Ramos (cell line): ENCODE data around the gene CDH4.

ENCODE experiments used
- in situ Hi-C: fragments of 300-500 bp; cut with MboI; formaldehyde crosslinking; loops from one replicate; pipeline ENCODE4 v1.14.3; 2022; ENCODE audit warnings: low sequenced_read_pairs; ENCODE audit not compliant: unreplicated experiment

Gene CDH4

DNA sequence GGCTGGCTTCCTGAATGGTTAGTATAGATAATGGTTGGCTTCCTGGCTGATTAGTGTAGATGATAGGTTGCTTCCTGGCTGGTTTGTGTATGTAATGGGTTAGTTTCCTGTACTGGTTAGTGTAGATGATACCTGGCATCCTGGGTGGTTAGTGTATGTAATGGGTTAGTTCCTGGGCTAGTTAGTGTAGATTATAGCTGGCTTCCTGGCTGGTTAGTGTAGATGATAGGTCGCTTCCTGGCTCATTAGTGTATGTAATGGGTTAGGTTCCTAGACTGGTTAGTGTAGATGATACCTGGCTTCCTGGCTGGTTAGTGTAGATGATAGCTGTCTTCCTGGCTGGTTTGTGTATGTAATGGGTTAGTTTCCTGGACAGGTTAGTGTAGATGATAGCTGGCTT, 613.3 kb downstream of the CDH4 start:
- in situ Hi-C loops = no loop called here

- in situ Hi-C loops = no loop called here
These were observed 614.1 kb downstream of the CDH4 start for GRCh38 chr20:61866165-61866564.

GRCh38 chr20:61868006-61868405, 615.9 kb downstream of the CDH4 start:
- in situ Hi-C loops = no loop called here

DNA sequence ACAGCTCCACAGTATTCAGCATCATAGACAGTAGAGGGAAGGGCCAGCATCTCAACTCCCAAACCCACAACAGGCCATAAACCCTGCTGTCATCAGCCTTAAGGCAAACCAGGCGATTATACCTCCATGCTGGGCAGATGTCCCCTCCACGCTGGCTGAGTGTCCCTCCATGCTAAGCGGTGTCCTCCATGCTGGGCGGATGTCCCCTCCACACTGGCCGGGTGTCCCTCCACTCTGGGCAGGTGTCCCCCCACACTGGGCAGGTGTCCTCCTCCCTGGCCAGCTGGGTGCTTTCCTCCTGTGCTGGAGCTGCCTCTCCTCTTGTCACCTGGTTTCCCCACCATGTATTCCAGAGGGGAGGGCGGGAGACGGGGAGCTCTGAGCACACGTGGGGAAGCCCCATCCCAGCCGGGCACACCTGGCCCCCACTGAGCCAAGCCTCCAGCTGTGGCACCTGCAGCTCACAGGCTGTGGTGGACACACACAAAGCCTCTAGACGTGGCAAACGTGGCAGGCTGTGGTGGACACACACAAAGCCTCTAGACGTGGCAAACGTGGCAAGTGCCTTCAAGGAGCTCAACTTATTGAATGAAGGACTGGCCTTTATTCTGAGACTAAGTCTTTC, 616.5 kb downstream of the CDH4 start:
- in situ Hi-C loops = no loop called here

DNA sequence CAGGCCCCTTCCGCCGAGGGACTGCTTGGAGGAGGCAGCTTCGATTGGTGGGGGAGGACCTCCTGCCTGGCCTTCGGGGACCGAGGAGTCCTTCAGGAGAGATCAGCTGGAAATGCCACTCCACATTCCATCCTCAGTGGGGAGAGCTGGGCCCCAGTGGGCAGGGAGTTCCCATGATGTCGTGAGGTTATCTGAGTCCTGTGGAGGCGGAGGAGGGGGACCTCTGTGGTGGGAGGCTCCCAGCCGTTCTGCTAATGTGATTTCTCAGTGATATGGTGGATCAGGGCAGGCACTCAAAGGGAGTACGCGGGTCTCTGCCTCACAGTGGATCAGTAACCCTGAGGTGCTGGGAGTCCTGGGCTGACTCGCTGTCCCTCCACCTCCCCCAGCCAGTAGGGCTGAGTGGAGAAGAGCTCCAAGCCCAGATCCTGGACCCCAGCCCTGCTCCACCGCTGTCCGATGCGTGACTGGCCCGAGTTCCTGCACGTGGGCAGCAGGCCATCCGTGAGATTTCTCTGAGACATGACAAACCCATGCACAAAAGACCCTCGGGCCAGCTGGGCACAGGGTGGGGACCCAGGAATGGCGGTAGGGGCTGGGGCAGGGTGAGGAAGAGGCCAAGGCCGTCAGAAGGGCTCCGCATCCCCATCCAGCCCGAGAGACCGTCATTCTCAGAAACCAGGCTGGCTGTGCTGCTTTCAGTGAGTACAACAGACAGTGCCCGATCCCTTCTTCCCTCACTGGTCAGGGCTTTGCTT, 617.9 kb downstream of the CDH4 start:
- in situ Hi-C loops = no loop called here

GRCh38 chr20:61871160-61871559, 619.1 kb downstream of the CDH4 start:
- in situ Hi-C loops = no loop called here

DNA sequence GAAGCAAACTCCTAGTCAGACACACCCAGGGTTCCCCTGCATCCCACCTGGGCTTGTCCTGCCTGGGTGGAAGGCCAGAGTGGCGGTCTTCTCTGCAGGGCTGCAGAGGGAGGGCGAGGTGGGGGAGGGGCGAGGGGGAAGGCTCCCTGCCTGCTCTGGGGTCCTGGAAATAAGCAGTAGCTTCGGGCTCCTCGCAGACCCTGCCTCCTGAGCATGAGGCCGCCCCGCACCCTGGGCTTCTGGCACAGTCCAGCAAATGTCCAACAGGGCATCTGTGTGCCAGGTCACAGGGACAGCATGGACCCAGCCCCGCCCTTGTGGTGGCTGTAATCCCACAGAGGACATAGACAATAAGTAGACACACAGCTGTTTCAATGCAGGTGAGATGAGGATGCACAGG, 619.9 kb downstream of the CDH4 start:
- in situ Hi-C loops = no loop called here

GRCh38 chr20:61872371-61872900, 620.4 kb downstream of the CDH4 start:
- in situ Hi-C loops = no loop called here

DNA sequence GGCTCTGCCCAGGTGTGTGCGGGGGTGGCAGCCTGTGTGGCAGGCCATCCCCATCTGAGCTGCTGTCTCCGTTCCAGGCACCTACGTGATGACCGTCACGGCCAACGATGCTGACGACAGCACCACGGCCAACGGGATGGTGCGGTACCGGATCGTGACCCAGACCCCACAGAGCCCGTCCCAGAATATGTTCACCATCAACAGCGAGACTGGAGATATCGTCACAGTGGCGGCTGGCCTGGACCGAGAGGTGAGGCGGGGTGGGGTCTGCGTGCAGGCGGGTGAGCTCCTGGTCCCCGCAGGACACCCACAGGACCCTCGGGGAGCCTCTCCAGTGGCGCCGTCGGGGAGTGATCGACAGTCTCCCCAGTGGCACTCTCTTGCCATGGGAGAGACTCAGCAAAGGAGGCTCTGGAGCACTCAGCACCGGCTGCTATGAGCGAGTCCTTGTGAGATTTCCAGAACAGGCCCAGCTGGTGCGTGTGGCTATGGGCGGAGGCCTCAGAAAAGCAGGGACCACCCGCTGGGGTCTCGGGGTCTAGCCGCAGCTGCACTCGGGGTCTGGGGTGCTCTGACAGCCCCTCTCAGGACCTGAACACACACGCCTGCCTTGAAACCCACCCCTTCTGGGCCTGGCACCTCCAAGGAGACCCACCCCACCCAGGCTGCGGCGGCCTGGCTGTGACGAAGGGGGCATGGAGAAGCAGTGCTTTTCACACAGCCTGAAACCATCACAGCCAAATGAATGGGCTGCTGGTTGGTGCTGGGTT, 621.8 kb downstream of the CDH4 start:
- in situ Hi-C loops = no loop called here

GRCh38 chr20:61874421-61875068, 622.5 kb downstream of the CDH4 start:
- in situ Hi-C loops = no loop called here

GRCh38 chr20:61875221-61875885, 623.3 kb downstream of the CDH4 start:
- in situ Hi-C loops = no loop called here

GRCh38 chr20:61875996-61876395, 623.9 kb downstream of the CDH4 start:
- in situ Hi-C loops = no loop called here

DNA sequence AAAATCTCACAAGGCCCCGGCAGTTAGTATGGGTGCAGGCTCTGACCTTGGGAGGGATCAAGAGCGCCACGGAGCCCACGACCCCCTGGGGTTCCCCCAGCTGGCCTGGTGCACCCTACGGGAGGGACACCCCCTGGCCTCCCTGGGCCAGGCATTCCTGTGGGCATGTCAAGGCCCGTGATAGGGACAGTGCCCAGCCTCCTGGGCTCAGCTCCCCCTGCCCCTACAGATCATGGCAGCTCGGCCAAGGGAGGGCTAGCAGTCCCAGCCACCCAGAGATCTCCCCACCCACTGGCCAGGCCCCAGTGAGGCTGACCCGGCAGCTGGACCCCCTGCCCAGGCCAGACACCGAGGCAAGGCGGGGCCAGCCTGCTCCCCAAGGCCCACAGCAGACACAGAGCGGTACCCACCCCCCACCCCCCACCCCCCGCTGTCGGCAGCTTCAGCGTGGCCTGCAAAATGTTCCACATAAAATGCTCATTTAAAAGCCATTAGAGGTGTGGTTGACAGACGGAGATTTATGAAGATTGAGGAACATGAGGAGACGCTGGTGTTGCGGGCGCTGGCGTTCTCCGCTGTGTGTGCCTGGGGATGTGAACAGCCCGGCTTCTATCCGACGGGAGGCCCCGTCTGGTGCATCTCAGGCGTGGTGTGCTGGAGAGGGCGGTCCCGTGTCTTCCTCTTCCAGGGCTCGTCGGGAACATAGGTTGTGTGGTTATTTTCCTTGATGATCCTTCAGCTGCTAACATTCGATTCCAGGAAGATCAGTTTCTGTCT, 625.1 kb downstream of the CDH4 start:
- in situ Hi-C loops = no loop called here

DNA sequence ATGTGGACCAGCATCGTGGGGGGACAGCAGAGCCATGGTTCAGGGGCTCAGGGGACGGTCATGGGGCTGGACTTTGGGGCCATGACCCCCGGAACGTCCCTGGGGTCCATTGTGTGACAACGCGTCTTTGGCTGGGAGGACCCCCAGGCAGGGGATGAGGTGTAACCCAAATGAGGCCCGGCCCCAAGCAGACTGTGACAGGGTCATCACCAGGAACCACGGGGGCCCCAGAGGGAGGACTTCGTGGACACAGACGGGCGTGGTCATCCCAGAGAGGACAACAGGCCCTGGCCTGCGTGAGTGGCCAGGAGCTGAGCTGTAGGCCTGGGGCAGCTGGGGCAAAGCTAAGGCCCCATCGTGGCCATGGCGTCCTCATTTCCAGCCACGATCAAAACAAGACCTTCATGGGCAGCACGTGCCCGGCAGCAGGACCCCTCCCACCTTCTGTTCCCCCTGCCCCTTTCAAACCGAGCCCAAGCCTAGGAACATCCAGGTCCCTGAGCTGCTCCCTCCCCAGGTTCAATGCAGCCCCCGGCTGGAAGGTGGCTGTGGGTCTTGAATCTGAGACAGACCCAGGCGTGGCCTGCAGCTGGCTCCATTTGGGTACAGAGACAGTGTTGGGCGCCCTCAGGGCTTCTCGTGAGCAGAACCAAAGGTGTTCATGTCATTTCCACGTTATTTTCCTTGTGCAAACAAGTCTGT, 625.9 kb downstream of the CDH4 start:
- in situ Hi-C loops = no loop called here

- in situ Hi-C loops = no loop called here
These were observed 626.6 kb downstream of the CDH4 start for GRCh38 chr20:61878478-61879302.

- in situ Hi-C loops = no loop called here
These were observed 627.2 kb downstream of the CDH4 start for GRCh38 chr20:61879303-61879620.

- in situ Hi-C loops = no loop called here
These were observed 627.6 kb downstream of the CDH4 start for GRCh38 chr20:61879694-61880093.

GRCh38 chr20:61880706-61881105, 628.6 kb downstream of the CDH4 start:
- in situ Hi-C loops = no loop called here
